GM12872 (cell line): ENCODE results near the gene DOCK2.

ENCODE experiments used
- TF ChIP-seq, protein P1 (sequence below): IDR thresholded peaks from 3 replicates; pipeline ENCODE4 v1.5.1; 2011; ENCODE audit warnings: low read depth, mild to moderate bottlenecking, low read length, moderate library complexity; ENCODE audit not compliant: insufficient read depth

DOCK2 gene

DNA sequence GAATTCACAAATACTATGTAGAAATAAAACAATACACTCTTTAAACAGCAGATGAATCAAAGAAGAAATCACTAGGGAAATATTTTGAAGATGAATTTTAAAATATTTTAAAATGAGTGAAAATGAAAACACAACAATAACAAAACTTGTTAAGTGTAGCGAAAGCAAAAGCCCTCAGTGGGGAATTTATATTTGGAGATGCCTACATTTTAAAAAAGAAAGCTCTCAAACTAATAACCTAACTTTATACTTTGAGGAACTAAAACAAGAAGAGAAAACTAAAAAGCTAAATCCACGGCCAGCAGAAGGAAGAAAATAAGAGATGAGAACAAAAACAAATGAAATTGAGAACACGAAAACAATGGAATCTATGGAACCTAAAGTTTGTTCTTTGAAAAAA is 30.8 kb upstream of the DOCK2 start:
- TF ChIP-seq, protein P1, sequence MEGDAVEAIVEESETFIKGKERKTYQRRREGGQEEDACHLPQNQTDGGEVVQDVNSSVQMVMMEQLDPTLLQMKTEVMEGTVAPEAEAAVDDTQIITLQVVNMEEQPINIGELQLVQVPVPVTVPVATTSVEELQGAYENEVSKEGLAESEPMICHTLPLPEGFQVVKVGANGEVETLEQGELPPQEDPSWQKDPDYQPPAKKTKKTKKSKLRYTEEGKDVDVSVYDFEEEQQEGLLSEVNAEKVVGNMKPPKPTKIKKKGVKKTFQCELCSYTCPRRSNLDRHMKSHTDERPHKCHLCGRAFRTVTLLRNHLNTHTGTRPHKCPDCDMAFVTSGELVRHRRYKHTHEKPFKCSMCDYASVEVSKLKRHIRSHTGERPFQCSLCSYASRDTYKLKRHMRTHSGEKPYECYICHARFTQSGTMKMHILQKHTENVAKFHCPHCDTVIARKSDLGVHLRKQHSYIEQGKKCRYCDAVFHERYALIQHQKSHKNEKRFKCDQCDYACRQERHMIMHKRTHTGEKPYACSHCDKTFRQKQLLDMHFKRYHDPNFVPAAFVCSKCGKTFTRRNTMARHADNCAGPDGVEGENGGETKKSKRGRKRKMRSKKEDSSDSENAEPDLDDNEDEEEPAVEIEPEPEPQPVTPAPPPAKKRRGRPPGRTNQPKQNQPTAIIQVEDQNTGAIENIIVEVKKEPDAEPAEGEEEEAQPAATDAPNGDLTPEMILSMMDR, result no peak

DNA sequence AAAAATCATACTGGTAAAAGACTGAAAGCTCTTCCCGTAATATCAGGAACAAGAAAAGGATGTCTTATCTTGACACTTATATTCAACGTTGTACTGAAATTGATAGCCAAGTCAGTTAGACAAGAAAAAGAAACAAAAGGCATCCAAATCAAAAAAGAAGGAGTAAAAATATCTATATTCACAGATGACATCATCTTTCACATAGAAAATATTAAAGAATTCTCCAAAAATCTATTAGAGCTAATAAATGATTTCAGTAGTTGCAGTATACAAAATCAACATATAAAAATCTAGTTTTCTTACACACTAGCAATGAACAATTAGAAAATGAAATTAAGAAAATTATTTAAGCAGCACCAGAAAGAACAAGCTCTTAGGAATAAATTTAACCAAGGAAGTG is 29.2 kb upstream of the DOCK2 start:
- TF ChIP-seq, protein P1, result no peak

DNA sequence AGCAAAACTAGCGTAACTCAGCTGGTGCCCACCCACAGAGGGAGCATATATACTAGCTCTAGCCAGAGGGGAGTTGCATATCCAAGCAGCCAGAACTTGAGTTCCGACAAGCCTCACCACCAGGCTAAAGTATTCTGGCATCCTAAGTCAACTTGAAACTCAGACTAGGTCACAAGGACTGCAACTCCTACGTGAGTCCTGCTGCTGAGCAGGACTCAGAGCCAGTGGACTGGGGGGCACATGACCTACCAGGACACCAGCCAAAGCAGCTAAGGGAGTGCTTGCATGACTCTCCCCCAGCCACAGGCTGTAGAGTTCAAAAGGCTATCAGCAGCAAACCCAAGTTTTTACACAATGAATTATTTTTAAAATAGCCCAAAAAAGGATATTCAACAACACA is 27.4 kb upstream of the DOCK2 start:
- TF ChIP-seq, protein P1, result no peak

DNA sequence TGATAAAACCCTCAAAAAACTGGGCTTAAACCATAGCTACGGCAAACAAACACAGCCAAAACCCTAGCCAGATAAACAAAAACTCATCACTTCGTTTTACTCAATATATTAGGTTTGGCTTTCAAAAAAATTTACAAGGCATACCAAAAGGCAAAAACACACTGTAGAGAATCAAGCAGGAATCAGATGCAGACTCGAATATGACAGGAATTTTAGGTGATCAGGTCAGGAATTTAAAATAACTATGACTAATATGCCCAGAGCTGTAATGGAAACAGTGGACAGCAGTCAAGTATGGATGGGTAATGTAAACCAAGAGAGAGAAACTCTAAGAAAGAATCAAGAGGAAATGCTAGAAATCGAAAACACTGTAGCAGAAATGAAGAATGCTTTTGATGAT is 26.5 kb upstream of the DOCK2 start:
- TF ChIP-seq, protein P1, result no peak

DNA sequence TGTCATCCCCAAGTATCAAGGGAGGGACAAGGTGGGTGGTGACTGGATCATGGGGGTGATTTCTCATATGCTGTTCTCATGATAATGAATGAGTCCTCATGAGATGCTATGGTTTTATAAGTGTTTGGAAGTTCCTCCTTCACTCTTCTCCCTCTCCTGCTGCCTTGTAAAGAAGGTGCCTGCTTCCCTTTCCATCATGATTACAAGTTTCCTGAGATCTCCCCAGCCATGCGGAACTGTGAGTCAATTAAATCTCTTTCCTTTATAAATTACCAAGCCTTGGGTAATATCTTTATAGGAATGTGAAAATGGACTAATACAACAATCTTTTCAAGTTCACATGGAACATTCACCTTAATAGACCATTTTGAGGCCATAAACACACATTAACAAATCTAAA is 21.5 kb upstream of the DOCK2 start:
- TF ChIP-seq, protein P1, result no peak

DNA sequence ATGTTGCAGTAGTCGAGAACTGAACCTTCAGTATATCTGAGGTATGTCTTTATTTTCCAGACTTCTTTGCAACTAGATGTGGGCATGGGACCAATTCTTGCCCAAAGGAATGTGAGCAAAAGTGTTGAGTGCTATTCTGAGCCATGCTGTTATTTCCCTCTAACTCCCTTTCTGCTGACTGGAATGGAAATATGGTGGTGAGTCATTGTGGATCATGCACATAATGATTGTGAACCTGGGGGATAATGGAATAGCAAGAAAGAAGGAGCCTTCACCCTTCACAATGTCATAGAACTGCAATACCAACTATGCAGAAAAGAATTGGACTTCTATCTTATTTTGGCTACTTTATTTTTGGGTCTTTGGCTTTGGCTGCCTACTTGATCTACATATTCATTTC is 10.3 kb upstream of the DOCK2 start:
- TF ChIP-seq, protein P1, result no peak

DNA sequence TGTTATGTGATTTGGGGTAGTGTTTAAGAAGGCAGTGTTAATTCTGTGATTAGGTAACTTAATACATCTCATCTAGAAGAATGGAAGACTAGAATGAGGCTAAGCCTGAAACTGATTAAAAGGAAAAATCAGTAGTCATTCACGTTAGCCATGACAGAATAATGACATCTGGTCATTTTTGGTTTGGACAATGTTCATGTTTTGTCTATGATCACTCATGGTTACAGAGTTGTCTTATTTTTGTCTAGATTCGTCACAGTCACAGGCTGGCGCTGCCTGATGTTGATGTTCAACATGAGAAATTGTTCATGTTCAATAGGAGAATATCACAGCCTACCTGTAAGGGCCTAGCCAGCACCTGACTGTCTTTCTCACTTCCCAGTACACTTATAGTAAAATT is 9.5 kb upstream of the DOCK2 start:
- TF ChIP-seq, protein P1, result no peak

DNA sequence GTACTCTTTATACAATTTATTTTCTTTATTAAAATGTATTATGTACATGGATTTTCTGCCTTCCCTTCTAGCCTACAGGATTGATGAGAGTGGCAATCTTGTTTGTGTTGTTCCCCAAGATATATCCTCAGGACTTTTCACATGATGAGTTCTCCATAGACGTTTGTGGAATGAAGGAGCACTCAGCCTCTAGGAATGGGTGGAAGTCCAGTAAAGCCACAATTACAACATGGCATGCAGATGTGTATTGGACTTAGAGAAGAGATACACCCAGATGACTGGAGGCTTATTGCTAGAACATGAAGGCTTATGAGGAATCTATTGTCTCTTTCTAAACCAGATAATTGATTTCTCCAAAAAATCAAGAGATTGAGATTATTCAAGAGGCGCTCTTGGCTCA is 8.2 kb upstream of the DOCK2 start:
- TF ChIP-seq, protein P1, result no peak
